Stimulated activated CD8-positive, alpha-beta memory T cell treated with anti-CD3 and anti-CD28 coated beads, Interleukin-4, amount 100 ng/mL, for 1 hour (primary cell): Measurements from ENCODE around the gene TSNAXIP1.
"Not testable (repeated sequence)": the region's sequence is repeated elsewhere in the genome, so short reads cannot be mapped to it uniquely, and the experiment has no call there.

Experiments used
- DNase-seq, 2 donors: peaks; one replicate each; pipeline ENCODE4 v3.0.0-alpha.2; 2020; ENCODE audit warnings: low read depth in 2 of 2, low spot score in 1 of 2

TSNAXIP1 gene

GRCh38 chr16:67858500-67858899 is 51.8 kb downstream of the TSNAXIP1 start:
- no peak for DNase-seq

DNA sequence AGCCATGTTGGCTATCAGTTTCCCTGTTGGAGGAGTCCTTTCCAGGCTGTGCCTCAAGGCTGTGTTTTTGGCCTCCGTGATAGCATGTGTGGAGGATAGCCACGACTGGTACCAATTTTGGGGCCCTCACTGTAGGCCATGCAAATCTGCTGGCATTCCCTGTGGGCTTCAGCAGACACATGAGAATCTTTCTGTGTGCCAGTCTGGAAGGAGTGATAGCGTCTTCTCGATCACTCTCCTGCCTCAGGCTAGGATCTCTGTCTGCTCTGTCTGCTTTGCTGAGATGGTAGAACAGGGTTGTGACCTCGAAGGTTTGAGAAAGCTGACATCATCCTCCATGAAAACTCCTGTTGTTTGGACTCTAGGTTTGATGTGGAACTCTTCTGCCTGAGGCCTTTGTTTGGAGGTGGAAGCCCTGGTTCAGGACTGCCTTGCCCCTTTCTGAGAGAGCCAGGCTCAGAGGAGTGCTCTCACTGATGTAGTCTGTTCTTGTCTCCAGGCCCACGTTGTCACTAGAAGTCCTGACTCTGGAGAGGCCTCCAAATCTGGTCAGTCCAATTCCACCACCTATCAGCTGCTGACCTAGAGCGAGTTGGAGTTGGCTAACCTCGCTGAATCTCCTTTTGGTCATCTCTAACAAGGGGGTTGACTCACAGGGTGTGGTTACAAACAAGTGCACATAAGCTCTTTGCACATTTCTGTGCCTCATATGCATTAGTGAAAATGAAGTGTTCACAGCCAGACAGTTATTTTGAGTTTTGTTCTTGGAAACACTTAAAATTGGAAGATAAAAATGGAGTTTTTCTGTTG is 54.1 kb downstream of the TSNAXIP1 start:
- no peak for DNase-seq

GRCh38 chr16:67861877-67862276 is 55.2 kb downstream of the TSNAXIP1 start:
- no peak for DNase-seq

GRCh38 chr16:67862623-67863583 is 56.2 kb downstream of the TSNAXIP1 start:
- no peak for DNase-seq

DNA sequence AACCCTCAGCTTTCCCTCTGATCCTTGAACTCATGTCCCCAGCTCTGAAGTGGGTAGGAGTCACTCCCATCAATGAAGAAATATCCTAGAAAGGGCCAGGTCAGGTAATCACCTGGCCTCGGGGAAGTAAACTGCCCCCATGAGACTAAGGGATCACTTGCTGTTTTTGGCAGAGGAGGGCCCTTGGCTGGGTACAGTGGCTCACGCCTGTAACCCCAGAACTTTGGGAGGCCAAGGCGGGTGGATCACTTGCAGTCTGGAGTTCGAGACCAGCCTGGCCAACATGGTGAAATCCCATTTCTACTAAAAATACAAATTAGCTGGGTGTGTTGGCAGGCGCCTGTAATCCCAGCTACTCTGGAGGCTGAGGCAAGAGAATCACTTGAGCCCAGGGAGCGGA is 57.4 kb downstream of the TSNAXIP1 start:
- DNase-seq = not testable (repeated sequence)

GRCh38 chr16:67864594-67864993 is 57.9 kb downstream of the TSNAXIP1 start:
- no peak for DNase-seq

GRCh38 chr16:67865318-67865717 is 58.6 kb downstream of the TSNAXIP1 start:
- DNase-seq = no peak

DNA sequence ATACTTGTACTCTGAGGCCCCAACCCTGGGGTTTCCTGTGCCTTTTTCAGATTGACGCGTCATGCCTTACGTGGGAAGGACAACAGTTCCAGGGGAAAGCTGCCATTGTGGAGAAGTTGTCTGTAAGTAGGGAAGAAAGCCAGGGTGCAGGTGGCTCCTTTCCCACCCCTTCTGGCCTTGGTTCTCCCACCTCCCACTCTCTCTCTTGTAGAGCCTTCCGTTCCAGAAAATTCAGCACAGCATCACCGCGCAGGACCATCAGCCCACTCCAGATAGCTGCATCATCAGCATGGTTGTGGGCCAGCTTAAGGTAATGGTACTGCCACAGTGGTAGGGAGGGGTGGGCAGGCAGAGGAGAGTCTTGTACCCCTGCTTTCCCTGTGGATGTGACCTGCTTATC is 61.6 kb downstream of the TSNAXIP1 start:
- DNase-seq = no peak

DNA sequence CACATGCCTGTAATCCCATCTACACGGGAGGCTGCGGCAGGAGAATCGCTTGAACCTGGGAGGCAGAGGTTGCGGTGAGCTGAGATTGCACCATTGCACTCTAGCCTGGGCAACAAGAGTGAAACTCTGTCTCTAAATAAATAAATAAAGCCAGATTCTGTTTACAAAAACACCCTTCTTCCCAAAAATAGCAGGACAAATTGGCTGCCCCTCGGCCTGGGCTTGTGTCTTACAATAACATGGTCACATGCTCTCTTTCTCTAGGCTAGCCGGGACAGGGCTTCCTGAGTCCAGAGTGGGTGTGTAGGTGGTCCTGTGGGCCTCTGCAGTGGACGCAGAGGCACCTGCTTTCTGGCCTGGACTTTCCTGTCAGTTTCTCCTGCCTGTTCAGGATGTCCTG is 63.0 kb downstream of the TSNAXIP1 start:
- no peak for DNase-seq

- DNase-seq = no peak
These were observed 64.6 kb downstream of the TSNAXIP1 start for GRCh38 chr16:67871256-67871655.

DNA sequence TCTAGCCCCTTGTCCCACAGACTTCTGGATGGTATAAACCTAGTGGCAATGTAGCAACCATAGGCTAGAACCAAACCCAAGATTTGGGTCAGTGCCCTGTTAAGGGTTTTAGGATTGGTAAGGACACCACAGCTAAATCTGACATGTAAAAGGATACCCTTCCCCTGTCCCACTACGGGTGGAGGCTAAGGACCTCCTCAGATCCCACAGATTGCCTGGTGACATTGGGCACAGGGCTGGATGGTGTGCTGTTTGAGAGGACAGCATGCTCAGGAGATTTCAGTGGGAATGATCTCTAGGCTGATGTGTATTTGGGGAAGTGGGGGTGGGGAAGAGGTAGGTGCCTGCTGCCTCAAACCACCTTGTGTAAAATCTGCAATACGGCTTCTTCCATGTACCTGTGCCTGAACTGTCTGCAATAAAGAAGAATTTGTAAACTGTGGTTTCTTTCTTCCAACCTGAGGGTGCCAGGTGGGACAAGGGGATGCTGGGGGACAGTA is 65.5 kb downstream of the TSNAXIP1 start:
- no peak for DNase-seq

DNA sequence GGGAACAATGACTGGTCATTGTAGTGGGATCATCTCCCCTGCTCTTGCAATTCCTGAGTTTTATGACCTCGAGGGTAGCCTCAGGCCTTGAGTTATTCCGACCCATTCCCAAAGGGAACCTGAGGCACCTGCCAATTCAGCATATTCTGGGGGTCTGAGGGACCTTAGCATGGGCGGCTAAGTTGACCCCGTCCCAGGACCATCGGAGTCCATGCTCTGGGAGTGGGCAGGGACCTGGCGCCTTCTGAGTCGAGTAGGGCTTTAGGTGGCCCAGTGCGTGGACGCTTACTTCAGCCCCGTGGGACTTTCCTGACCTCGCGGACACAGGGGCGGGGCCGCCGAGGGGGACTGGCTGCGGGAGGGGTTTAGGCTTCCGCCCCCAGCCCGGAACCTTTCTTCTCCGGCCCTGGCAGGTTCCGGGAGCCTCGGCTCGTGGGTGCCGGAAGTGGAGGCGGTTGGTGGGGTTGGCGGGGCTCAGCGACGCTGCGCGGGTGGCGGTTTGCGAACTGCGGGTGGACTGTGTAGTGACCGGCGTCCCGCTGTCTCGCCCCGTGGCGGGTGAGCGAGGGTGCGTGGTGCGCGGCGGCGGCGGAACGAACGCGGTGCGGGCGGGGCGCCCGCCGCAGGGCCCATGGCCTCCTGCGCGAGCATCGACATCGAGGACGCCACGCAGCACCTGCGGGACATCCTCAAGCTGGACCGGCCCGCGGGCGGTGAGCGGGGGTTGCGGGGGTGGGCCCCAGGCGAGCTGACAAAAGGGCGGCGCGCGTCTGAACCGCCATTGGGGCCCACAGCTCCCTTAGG is 66.1 kb downstream of the TSNAXIP1 start, which contains the start of gene EDC4:
TSS of gene EDC4 (plus strand) at position 422 of the 804 bp plus-strand sequence. CDS start at position 632, 210 bp downstream.
- DNase-seq = peak; percentile 72 to 80

GRCh38 chr16:67873435-67874370 is 67.0 kb downstream of the TSNAXIP1 start:
- no peak for DNase-seq

DNA sequence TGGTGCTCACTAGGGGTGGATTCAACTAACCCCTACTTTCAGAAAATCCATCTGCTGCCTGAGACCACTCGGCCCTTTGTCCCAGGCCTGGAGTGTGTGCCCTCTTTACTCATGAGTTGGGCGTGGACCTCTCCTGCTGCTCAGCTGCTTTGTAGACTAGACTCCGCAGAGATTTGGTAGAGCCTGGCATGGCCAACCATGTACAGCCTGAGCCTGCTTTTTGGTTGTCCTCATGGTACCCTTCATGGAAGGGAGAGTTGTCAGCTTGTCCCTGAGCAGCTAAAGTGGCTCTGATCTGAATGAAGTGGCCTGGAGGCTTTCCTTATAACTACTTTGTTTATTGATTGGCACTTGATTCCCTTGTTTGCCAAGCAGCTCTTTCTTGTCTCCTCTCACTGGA is 67.7 kb downstream of the TSNAXIP1 start:
- no peak for DNase-seq

DNA sequence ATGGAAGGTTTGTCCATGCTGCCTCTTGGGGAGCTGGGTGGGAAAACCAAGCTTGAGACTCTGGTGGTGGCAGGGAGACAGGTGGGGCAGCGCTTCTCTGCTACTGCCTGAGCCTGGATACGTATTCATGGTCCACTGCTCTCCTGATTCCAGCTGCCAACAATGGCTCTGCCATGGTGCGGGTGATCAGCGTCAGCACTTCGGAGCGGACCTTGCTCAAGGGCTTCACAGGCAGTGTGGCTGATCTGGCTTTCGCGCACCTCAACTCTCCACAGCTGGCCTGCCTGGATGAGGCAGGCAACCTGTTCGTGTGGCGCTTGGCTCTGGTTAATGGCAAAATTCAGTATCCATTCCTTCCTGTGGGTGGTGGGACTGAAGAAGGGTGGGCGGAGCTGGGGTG is 70.4 kb downstream of the TSNAXIP1 start:
- no peak for DNase-seq
